ENCODE results near the gene MIPEP.

- TF ChIP-seq CTCF (optimal IDR thresholded peaks at IDR 0.05 in 1 of 3, IDR thresholded peaks at IDR 0.05 in 1 of 3, conservative IDR thresholded peaks at IDR 0.05 in 1 of 3; ENCODE audit: extremely low read depth in 1 of 3, insufficient read depth in 2 of 3, low read length in 3 of 3) (no peak), EZH2 (IDR thresholded peaks at IDR 0.05; ENCODE audit: low read length) (no peak)
Observed at GRCh38 chr13:23722726-23723453, 166.3 kb downstream of the MIPEP start.
